ENCODE measurements around the gene NTM.

Gene NTM

DNA sequence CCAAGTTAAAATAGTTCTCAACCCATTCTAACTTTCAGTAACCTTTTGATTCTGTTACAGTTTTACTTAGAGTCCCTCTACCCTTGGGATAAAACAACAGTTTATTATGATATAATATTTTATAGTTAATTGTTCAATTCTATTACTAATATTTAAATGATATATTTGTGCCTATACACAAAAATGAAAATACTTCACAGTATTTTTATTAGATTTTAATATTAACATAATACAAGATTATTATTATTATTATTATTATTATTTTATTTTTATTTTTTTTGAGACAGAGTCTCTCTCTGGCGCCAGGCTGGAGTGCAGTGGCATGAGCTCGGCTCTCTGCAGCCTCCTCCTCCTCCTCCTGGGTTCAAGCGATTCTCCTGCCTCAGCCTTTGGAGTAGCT lies 416.7 kb downstream of the NTM start:
- no peak for FAIRE-seq
- no peak for DNase-seq (ENCODE audit: insufficient read length, low spot score)
- TF ChIP-seq, protein P1, sequence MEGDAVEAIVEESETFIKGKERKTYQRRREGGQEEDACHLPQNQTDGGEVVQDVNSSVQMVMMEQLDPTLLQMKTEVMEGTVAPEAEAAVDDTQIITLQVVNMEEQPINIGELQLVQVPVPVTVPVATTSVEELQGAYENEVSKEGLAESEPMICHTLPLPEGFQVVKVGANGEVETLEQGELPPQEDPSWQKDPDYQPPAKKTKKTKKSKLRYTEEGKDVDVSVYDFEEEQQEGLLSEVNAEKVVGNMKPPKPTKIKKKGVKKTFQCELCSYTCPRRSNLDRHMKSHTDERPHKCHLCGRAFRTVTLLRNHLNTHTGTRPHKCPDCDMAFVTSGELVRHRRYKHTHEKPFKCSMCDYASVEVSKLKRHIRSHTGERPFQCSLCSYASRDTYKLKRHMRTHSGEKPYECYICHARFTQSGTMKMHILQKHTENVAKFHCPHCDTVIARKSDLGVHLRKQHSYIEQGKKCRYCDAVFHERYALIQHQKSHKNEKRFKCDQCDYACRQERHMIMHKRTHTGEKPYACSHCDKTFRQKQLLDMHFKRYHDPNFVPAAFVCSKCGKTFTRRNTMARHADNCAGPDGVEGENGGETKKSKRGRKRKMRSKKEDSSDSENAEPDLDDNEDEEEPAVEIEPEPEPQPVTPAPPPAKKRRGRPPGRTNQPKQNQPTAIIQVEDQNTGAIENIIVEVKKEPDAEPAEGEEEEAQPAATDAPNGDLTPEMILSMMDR (IDR thresholded peaks at IDR 0.05; ENCODE audit: insufficient read depth, missing control alignments): no peak

DNA sequence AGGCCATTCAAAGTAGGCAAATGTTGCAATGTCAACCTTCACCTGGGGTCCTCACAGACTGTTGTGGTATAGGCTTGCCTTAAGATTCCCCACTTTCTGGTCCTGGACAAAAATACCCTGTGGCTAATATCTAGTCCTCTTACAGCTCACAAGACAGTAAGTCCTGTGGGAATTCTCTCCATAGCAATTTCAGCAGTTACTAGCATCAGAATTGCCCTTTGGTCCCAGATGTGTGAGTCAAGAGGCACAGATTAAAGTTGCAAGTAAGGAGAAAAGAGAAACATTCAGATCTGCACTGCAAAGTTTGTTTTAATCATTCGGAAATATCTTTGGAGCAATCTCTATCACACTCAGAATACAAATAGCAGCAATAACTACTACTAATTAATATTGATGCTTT lies 420.2 kb downstream of the NTM start:
- DNase-seq (ENCODE audit: insufficient read length, low spot score) (no peak), FAIRE-seq (no peak)
- TF ChIP-seq, protein P1 (IDR thresholded peaks at IDR 0.05; ENCODE audit: insufficient read depth, missing control alignments): no peak

DNA sequence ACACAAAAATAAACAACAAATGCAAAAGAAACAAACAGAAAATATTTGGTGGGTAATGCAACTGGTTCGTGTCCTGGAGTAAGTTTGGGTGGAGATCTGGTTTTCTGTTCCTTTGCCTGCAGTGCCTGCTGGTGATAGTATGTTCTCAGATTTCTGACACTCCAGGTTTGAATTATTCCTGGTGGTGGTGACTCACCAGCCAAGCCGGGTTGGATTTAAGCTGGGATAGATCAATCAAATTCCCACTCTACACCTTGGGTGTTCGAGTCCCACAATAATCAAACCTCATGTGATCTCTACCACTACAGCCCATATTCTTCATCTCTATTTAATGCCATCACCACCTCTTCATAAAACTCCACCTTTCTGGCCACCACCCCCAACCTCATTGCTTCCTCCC lies 421.8 kb downstream of the NTM start:
- TF ChIP-seq, protein P1 (IDR thresholded peaks at IDR 0.05; ENCODE audit: insufficient read depth, missing control alignments): no peak
- no peak for FAIRE-seq
- no peak for DNase-seq (ENCODE audit: insufficient read length, low spot score)

DNA sequence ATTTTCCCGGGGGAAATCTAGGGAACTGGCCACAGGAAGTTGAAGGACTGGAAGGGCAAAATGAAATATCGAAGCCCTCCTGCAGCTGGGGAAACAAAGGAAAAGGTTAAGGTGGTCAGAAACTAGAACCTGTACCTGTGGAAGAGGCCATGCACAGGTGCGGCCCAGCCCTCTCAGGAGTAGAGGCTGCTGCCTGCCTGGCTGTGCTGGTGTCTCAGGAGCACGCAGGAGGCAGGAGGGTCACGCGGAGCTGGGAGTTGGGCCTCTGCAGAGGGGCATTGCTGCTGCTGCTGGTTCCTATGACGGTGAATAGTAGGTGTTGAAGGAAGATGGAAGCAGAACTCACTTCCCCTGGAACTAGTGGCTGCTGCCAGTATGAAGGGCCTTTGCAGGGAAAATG lies 425.7 kb downstream of the NTM start:
- FAIRE-seq: no peak
- TF ChIP-seq, protein P1 (IDR thresholded peaks at IDR 0.05; ENCODE audit: insufficient read depth, missing control alignments): no peak

DNA sequence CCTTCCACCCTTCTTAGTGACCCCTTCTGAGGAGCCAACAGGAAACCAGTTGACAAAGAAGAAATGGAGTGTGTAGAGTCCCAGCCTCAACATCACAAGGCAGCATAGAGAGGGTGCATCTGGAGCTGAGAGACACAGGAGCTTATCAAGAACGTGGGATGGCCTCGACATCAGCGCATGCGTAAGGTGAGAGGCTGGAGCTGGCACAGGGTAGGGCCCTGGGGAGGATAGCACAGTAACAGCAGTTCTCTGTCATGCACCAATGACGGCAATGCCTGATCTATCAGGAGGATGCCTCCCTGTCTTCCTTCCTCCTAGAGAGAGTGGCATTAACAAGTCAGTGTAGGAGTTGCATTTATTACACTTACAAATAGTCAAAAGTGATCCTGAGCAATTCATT lies 426.1 kb downstream of the NTM start:
- FAIRE-seq (no peak), DNase-seq (ENCODE audit: insufficient read length, low spot score) (no peak)
- TF ChIP-seq, protein P1 (IDR thresholded peaks at IDR 0.05; ENCODE audit: insufficient read depth, missing control alignments): no peak

More for the DNA sequence above, 425.7 kb downstream of the NTM start:
- no peak for DNase-seq (ENCODE audit: insufficient read length, low spot score)

DNA sequence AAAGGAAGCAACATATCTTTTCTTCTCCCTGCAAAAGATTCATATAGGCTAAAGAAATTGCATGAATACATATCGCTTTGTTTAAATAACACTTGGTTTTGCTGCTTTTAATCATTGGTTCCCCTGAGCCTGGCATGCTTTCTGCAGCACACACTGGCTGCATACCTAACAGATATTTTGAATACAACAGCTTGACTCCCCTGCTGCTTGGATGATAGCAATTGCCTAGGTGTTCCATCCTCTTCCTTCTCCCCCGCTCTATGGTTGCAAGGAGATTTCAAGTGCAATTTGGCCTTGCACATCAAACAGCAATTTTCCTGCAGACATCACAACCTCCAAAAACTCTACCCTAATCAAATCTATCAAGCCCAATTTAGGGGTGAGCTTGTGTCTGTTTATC lies 430.0 kb downstream of the NTM start:
- TF ChIP-seq, protein P1 (IDR thresholded peaks at IDR 0.05; ENCODE audit: insufficient read depth, missing control alignments): no peak
- FAIRE-seq: no peak
- DNase-seq (ENCODE audit: insufficient read length, low spot score): no peak

DNA sequence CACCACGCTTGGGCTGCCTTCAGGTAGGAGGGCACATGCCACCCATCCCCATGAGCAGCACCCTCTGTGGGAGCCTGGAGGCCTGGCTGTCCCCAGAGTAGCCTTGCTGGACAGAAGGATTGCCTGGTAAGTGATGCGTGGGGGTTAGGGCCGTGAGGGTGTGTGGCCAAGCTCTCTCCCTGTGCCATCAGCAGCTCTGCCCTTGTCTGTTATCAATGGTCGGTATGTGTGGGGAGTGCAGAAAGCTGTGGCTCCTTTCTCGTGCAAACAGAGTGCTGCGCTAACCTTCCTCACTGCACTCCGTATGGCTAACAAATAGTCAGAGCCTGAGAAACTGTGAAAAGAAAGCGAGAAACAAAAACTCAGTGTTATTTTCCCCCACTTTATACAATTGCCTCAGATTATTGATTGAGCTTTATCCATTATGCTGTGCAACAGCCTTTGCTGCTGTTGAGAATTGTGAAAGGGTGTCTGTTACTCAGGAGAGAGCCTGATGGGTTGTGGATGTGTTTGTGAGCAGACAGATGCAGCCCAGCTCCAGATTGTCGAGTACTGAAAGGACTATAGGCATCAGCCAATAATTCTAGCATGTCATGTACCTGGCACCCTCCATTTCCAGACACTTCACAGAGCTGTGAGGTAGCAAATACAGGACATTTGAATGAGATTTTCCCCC lies 432.2 kb downstream of the NTM start:
- no peak for FAIRE-seq
- TF ChIP-seq, protein P1 (IDR thresholded peaks at IDR 0.05; ENCODE audit: insufficient read depth, missing control alignments): no peak
- no peak for DNase-seq (ENCODE audit: insufficient read length, low spot score)
